Measurements from ENCODE around the gene BCLAF1.
"Not testable (repeated sequence)": the region's sequence is repeated elsewhere in the genome, so short reads cannot be mapped to it uniquely, and the experiment has no call there.

BCLAF1 gene

GRCh38 chr6:136249811-136250685 is 39.6 kb downstream of the BCLAF1 start, which contains the start of gene MTFR2:
Gene MTFR2, minus strand, starts transcription at chr6:136250311. Its CDS starts 1,212 bp downstream, at chr6:136249099.
- peak; percentile 71 to 78 for DNase-seq (ENCODE audit: low read depth in 1 of 2, low spot score in 1 of 2)

- no peak for DNase-seq (ENCODE audit: low read depth in 1 of 2, low spot score in 1 of 2)
Measured at GRCh38 chr6:136249336-136249735, 40.3 kb downstream of the BCLAF1 start.

GRCh38 chr6:136244061-136244616 is 45.5 kb downstream of the BCLAF1 start:
- DNase-seq (ENCODE audit: low read depth in 1 of 2, low spot score in 1 of 2): no peak

GRCh38 chr6:136236466-136237293 is 53.0 kb downstream of the BCLAF1 start:
- no peak for DNase-seq (ENCODE audit: low read depth in 1 of 2, low spot score in 1 of 2)

- DNase-seq (ENCODE audit: low read depth in 1 of 2, low spot score in 1 of 2): no peak
Measured at GRCh38 chr6:136235233-136235564, 54.4 kb downstream of the BCLAF1 start.

GRCh38 chr6:136232701-136233100 is 56.9 kb downstream of the BCLAF1 start:
- no peak for DNase-seq (ENCODE audit: low read depth in 1 of 2, low spot score in 1 of 2)

- DNase-seq (ENCODE audit: low read depth in 1 of 2, low spot score in 1 of 2): no peak
Measured at GRCh38 chr6:136230219-136230853, 59.3 kb downstream of the BCLAF1 start.

GRCh38 chr6:136228814-136229213 is 60.8 kb downstream of the BCLAF1 start:
- DNase-seq (ENCODE audit: low read depth in 1 of 2, low spot score in 1 of 2): no peak

GRCh38 chr6:136226674-136227377 is 62.8 kb downstream of the BCLAF1 start:
- no peak for DNase-seq (ENCODE audit: low read depth in 1 of 2, low spot score in 1 of 2)

- DNase-seq (ENCODE audit: low read depth in 1 of 2, low spot score in 1 of 2): peak in 1 of 2 donors; percentile 16
Measured at GRCh38 chr6:136226027-136226673, 63.5 kb downstream of the BCLAF1 start.

- DNase-seq (ENCODE audit: low read depth in 1 of 2, low spot score in 1 of 2): no peak
Measured at GRCh38 chr6:136225496-136225895, 64.2 kb downstream of the BCLAF1 start.

- not testable (repeated sequence) for DNase-seq (ENCODE audit: low read depth in 1 of 2, low spot score in 1 of 2)
Measured at GRCh38 chr6:136224974-136225373, 64.7 kb downstream of the BCLAF1 start.

- no peak for DNase-seq (ENCODE audit: low read depth in 1 of 2, low spot score in 1 of 2)
Measured at GRCh38 chr6:136216503-136217401, 72.9 kb downstream of the BCLAF1 start.

- DNase-seq (ENCODE audit: low read depth in 1 of 2, low spot score in 1 of 2): no peak
Measured at GRCh38 chr6:136213853-136214252, 75.8 kb downstream of the BCLAF1 start.

GRCh38 chr6:136213012-136213539 is 76.6 kb downstream of the BCLAF1 start:
- no peak for DNase-seq (ENCODE audit: low read depth in 1 of 2, low spot score in 1 of 2)

- no peak for DNase-seq (ENCODE audit: low read depth in 1 of 2, low spot score in 1 of 2)
Measured at GRCh38 chr6:136212608-136213007, 77.0 kb downstream of the BCLAF1 start.

GRCh38 chr6:136210398-136211165 is 79.1 kb downstream of the BCLAF1 start:
- DNase-seq (ENCODE audit: low read depth in 1 of 2, low spot score in 1 of 2): no peak

- DNase-seq (ENCODE audit: low read depth in 1 of 2, low spot score in 1 of 2): no peak
Measured at GRCh38 chr6:136209496-136209895, 80.2 kb downstream of the BCLAF1 start.
